ENCODE measurements around the gene PHB1. TPM values are rescaled to one million over a fixed set of nuclear protein-coding genes. Genes with fewer than 3 reads are reported as not detected.

PHB1 gene
- total RNA-seq (2021; fragmentation: NEBNext Ultra II Directional; extraction: Animal tissue kit (Norgen Biotek cat#: 25700)): 100 to 1,000 TPM; 235 to 284 (median 262) TPM
- long read RNA-seq, transcript PHB-201 (7 exons, 1,832 nt): major isoform, 292 of 327 reads
- long read RNA-seq, partial matches to known transcripts: 21 of 327 reads
- long read RNA-seq, other reads (novel, unspliced or antisense): 6 of 327 reads

DNA sequence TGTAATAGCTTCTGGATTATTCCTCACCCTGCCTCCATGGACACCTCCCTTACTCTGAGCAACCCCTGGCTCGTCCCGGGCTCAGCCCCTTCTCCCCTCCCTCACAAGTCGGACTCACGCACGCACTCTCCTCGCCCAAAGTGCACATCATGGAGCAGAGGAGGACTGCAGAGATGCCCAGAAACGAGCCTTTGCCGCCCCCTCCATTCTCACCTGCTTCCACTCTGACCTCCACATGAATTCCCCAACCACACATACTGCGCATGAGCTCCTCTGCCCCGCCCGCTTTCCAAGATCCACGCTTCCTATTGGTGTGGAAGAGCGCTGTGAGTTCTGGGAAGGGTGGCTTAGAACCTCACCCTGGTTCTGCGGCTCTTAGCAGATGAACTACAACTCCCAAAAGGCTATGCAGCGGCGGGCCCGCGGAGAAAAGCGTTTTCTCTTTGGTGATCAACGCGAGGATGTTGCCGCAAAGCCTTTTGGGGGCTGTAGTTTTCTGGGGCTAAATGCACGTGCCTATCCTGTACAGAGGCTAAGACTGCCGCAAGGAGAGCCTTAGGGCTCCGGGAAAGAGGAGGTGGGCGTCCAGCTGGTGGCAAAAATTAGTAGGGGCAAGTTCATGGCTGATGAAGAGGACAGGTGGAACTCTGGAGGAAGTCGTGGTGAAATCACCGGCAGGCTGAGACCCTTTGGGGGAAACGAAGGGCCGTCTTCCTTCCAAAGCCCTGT is at the start of gene PHB1:
Gene PHB1, minus strand, starts transcription at position 261 of the 729 bp plus-strand sequence. CDS start 1,618 bp downstream, outside the sequence.
- Mint-ChIP-seq H3K36me3 (ENCODE audit: low read depth) (peaks cover 12% of the 10 kb centered on the region), H3K4me3 (peak within 1 kb of the TSS; percentile 98), H3K4me1 (ENCODE audit: low read depth) (peaks cover 11% of the 10 kb centered on the region), H3K27me3 (ENCODE audit: insufficient read depth) (peaks cover 3% of the 10 kb centered on the region), H3K9me3 (peaks cover 4% of the 10 kb centered on the region; the same call in 1 of the 2 replicates), H3K27ac (peak within 1 kb of the TSS; percentile 54)
- TF ChIP-seq, protein P1, sequence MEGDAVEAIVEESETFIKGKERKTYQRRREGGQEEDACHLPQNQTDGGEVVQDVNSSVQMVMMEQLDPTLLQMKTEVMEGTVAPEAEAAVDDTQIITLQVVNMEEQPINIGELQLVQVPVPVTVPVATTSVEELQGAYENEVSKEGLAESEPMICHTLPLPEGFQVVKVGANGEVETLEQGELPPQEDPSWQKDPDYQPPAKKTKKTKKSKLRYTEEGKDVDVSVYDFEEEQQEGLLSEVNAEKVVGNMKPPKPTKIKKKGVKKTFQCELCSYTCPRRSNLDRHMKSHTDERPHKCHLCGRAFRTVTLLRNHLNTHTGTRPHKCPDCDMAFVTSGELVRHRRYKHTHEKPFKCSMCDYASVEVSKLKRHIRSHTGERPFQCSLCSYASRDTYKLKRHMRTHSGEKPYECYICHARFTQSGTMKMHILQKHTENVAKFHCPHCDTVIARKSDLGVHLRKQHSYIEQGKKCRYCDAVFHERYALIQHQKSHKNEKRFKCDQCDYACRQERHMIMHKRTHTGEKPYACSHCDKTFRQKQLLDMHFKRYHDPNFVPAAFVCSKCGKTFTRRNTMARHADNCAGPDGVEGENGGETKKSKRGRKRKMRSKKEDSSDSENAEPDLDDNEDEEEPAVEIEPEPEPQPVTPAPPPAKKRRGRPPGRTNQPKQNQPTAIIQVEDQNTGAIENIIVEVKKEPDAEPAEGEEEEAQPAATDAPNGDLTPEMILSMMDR (IDR thresholded peaks at IDR 0.05): no peak
- peak; percentile 98 for DNase-seq

- Mint-ChIP-seq H3K4me1 (ENCODE audit: low read depth) (no peaks in the 10 kb centered on the region), H3K27ac (no peak overlapping the region), H3K9me3 (peaks cover 18% of the 10 kb centered on the region), H3K4me3 (no peak overlapping the region), H3K36me3 (ENCODE audit: low read depth) (peaks cover 5% of the 10 kb centered on the region), H3K27me3 (ENCODE audit: insufficient read depth) (peaks cover 83% of the 10 kb centered on the region)
- TF ChIP-seq, protein P1 (IDR thresholded peaks at IDR 0.05): no peak
- no peak for DNase-seq
These were observed 49.4 kb upstream of the PHB1 start for GRCh38 chr17:49464049-49464448.

DNA sequence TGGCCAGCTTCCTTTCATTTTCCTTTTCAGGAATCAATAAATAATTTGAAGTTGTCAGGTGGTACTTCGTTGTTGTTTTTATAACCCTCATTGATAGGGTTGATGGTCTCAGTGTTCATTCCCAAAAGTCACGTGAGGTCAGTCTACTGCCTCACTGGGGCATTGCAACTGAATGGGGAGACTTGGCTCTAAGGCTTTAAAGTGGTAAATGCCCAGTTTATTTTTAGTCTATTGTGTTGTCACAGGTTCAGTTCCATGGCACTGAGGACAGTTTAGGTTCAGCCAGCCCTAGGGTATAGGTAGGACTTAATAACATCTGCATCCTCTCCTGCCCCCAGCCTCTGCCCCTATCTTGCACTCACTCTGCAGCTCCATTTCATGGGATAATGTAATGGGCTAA is 46.9 kb upstream of the PHB1 start:
- no peak overlapping the region for H3K4me3 Mint-ChIP-seq
- H3K9me3 Mint-ChIP-seq: peaks cover 18% of the 10 kb centered on the region
- no peak overlapping the region for H3K27ac Mint-ChIP-seq
- H3K27me3 Mint-ChIP-seq (ENCODE audit: insufficient read depth): peaks cover 75% of the 10 kb centered on the region
- peaks cover 5% of the 10 kb centered on the region for H3K36me3 Mint-ChIP-seq (ENCODE audit: low read depth)
- DNase-seq: no peak
- TF ChIP-seq, protein P1 (IDR thresholded peaks at IDR 0.05): no peak
- peaks cover 10% of the 10 kb centered on the region for H3K4me1 Mint-ChIP-seq (ENCODE audit: low read depth)

DNA sequence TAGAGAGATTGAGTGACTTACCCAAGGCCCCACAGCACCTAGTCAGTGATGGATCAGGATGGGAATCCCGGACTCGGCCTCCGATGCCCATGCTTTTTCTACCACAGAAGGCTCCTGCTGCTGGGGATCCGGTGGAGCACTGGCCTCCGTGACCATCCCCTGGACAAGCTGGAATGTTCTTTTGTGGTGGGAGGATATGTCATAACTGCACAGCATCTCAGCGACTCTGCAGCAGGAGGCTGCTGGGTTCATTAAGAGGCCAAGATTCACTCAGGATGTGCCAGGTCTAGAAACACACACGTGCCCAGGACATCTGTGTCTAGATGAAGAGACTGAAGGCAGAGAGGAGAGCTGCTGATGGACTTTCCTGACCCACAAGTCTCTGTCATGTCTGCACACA is 45.7 kb upstream of the PHB1 start:
- no peak for DNase-seq
- H3K36me3 Mint-ChIP-seq (ENCODE audit: low read depth): peaks cover 5% of the 10 kb centered on the region
- peaks cover 18% of the 10 kb centered on the region for H3K9me3 Mint-ChIP-seq
- no peak overlapping the region for H3K4me3 Mint-ChIP-seq
- TF ChIP-seq, protein P1 (IDR thresholded peaks at IDR 0.05): no peak
- H3K27ac Mint-ChIP-seq: no peak overlapping the region
- peaks cover 20% of the 10 kb centered on the region for H3K4me1 Mint-ChIP-seq (ENCODE audit: low read depth)
- peaks cover 65% of the 10 kb centered on the region for H3K27me3 Mint-ChIP-seq (ENCODE audit: insufficient read depth)

- H3K4me3 Mint-ChIP-seq: no peak overlapping the region
- H3K36me3 Mint-ChIP-seq (ENCODE audit: low read depth): peaks cover 5% of the 10 kb centered on the region
- DNase-seq: no peak
- H3K27ac Mint-ChIP-seq: no peak overlapping the region
- TF ChIP-seq, protein P1 (IDR thresholded peaks at IDR 0.05): no peak
- H3K9me3 Mint-ChIP-seq: peaks cover 14% of the 10 kb centered on the region
- H3K4me1 Mint-ChIP-seq (ENCODE audit: low read depth): peaks cover 27% of the 10 kb centered on the region
- peaks cover 59% of the 10 kb centered on the region for H3K27me3 Mint-ChIP-seq (ENCODE audit: insufficient read depth)
These were observed 44.8 kb upstream of the PHB1 start for GRCh38 chr17:49459401-49459984.

Data from HFFc6 (cell line).